GM18868 (cell line): ENCODE data around the gene PLEKHA6.
A peak's percentile ranks its signal among the peaks of the same experiment; 100 is the strongest.

Source experiments
- ATAC-seq: cut with Tn5 transposase; IDR thresholded peaks from one replicate; pipeline ENCODE4 v1.9.1; 2021; ENCODE audit warnings: mild to moderate bottlenecking, moderate library complexity; ENCODE audit not compliant: unreplicated experiment

PLEKHA6 gene

DNA sequence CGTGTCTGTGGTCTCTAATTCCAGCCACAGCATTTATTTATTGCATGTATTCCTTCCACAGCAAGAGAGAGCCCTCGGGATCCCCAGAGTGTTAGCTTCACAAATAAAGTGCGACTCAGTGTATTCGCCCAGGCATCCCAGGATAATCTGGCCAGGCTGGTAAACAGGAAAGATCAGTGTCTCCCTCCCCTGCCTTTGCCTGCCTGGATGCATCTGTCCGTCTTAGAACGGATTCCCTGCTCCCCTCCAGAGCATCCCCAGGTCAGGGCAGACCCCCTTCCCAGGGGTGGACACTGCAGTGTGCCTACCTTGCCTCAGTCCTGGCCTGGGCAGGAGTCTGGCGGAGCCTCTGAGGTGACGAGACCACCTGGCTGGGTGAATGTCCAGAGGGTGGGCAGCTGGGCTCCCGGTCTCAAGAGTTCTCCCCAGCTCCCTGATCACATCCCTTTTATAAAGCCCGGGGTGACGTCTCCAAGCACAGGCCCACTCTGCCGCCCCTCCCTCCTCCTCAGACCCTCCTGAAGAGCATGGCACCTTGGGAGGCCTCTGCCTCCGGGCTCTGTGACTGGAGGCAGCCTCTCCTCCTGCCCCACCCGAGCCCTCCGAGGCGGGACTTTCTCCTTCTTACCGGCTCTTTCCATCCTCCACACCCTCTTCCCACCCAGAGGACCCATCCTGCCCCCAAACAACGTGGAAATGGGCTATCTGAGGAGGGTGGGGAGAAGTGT is 163.5 kb downstream of the PLEKHA6 start, which contains the start of gene KISS1:
Gene KISS1, minus strand, starts transcription at position 424 of the 728 bp plus-strand sequence. CDS start 3,615 bp downstream, outside the sequence.
- no peak for ATAC-seq

DNA sequence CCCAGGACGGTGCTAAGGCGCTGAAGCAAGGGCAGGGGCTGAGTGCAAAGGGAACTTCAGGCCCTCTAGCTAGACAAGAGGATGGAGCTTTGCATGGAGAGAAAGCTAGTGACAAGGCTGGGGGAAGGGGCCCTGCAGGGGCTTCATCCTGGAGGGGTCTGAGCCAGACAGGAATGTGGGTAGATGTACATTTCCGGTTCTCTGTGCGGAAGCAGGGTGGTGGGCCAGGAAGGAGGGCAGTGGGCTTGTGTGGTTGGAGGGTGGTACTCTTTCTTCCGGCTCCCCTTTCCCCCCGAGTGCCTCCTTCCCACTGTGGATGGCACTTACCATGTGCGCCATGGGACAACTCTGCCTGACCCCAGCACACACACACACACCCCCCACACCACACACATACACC is 165.0 kb downstream of the PLEKHA6 start:
- no peak for ATAC-seq

DNA sequence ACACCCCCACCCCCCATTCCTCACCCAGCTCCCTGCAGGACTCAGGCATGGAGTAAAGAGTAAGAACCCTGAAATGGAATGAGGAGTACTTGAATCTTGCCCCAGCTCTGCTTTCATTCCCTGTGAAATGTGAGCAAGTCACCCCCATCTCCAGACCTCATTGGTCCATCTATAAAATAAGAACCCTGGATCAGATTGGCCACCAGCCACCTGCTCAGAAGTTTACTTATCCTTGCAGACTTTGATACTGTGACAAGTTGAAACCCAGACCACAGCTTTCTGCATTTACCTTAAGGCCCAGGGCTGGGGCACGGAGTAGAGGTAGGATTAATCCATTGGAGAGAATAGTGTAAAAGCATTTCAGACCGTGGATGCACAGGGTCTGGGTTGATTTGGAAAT is 165.6 kb downstream of the PLEKHA6 start:
- ATAC-seq, result no peak

DNA sequence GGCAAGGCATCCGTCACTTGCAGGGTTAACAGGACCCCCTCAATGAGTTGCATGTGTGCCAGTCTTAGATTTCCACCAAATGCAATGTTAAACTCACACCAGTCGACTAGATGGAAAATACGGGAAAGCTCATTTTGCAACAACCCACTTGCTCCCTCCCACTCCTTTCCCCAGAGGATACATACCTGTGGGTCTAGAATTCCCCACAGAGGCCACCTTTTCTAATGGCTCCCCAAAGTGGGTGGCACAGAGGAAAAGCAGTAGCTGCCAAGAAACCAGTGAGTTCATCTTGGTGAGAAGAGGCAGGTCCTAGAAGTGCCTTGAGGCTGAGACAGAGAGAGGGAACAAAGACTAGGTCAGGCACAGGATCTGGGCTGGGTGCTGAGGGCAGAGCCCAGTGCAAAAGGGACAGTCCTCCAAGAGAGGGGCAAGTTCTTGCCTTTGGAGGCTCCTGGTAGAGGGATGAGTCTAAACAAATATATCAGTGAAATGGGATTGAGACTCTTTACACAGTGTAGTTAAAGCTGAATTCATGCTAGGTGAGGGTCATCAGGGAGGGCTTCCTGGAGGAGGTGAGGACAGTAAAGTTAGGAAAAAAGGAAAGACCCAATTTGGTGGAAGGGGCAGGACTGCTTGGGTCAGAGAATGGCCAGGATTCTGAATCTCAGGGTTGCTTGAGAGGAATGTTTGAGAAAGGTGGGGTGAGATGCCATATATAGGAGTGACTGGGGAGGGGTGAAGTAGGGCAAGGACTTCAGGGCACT is 167.0 kb downstream of the PLEKHA6 start:
- no peak for ATAC-seq

DNA sequence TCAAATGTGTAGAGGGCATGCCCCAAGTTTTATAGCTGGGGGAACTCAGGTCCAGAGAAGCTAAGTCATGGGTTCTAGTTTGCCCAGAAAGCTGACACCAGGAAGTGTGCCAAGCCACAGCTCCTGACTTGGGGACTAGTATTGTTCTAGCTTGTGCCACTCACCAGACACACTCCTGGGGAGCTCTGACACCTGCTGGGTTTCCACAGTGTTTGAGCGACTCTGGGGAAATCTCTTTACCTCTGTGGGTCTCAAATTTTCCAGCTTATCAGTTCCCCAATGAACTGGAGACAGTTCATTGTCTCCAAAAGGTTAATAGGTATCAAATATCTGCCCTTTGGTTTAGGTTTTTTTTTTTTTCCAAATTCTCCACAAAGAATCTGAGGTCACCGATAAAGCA is 167.7 kb downstream of the PLEKHA6 start:
- no peak for ATAC-seq

DNA sequence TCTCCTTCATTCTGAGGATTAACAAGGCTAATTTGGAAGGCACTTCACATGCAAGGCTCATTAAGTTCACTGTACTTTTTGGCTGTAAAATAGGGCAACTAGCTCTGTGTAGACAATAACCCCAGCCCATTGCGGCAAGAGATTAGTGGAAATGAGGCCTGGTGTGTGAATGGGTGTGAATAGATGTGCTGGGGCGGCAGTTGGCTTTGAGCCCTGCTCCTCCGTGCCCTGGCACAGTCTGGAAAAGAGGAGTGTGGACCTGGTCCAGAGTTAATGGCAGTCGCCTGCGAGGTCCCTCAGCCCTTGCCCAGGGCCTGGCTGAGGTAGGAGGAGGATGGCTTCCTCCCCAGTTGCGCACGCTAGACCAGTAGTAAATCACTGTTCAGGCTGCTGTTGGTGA is 168.3 kb downstream of the PLEKHA6 start:
- ATAC-seq, result no peak

DNA sequence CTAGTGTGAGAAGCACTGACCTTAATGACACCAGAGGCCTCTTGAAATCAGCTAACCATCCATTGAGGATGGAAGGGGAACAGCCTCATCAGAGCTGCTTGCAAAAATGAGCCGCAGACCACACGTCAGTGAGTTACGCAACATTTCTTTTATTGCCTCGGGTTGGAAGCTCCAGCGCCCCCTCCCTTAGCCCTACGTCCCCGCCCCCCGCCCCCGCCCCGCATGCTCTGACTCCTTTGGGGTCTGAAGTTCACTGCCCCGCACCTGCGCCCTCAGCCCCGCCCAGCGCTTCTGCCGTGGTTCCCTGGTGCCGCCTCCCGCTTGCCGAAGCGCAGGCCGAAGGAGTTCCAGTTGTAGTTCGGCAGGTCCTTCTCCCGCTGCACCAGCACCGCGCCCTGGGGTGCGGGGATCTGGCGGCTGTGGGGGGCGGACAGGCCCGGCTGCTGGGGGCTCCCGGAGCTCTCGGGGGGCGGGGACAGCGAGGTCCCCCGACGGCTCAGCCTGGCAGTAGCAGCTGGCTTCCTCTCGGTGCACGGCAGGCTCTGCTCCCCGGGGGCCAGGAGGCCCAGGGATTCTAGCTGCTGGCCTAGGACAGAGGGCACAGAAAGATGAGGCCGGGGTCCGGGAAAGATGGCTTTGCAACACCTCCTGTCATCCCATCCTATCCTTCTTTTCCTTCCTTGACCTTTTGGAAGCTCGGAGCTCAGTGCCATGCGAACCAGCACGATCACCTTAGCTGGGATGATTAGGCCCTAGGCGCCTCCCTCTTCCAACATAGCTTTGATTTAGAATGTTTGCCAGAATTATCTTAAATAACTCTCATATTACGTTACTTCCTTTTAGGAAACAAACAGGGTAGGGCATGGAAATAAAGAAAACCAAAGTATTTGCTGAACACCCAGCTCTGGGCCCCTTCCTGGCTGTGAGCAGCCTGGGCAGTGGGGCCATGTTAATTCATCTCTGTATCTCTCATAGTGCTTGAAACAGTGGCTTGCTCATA is 169.2 kb downstream of the PLEKHA6 start:
- ATAC-seq, result no peak

DNA sequence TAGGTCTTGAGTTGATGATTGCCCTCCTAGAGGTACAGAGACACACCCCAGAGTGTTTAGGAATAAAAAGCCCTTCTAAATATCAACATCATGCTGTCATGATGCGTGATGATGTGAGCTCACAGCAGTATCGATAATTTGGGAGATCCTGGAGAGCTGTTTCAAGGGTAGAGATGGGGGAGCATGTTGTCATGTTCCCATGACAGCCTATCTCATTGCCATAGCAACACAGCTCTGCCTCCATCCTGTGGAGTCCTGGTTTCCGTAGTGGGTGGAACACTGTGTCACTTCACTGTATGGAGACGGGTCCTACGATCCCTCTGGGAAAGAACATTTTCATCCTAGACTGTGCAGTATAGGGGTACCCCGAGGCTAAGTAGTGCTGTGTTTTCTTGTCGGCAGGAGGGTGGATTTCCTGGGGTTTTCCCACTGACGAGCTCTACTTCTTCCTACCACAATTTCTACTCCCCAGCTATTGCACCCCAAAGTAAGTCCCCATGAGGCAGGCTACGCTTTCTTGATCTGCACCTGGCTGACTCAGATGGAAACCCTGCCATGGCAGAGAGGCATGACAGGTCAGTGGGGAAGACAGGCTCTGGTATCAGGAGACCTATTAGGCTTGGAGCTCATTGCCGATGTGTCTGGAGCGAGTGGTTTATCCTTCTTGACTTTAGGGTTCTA is 170.6 kb downstream of the PLEKHA6 start:
- ATAC-seq, result peak; percentile 60

DNA sequence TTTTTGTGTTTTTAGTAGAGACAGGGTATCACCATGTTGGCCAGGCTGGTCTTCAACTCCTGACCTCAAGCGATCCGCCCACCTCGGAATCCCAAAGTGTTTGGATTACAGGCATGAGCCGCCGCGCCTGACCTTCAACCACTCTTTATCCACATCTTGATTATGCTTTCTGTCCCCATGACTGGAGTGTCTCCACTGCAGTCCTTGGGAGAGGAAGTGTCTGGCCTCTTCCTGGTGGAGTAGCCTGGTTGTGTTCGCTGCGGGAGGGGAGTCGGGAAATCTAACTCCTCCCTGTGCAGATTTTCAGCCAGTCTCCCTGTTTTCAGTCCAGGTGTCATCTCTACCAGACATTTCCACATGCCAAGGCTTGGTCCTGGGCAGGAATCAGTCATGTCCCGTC is 173.1 kb downstream of the PLEKHA6 start:
- no peak for ATAC-seq

DNA sequence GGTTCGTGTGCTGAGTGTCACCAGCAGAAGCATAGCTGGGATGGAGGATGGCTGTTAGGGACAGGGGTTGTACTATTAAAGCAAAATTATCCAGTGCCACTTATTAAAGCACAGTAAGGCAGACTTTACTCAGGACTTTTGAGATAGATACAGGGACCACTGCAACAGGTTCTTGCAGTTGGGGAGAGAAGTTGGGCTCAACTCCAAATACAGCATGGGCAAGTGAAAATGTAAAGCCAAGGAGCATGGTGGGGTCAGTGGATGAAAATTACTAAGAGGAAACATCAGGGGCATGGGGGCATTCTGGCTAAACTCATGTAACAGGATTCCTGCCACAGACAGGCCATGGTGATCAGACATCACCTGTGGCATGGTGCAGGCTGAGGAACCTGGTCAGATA is 178.6 kb downstream of the PLEKHA6 start:
- no peak for ATAC-seq

DNA sequence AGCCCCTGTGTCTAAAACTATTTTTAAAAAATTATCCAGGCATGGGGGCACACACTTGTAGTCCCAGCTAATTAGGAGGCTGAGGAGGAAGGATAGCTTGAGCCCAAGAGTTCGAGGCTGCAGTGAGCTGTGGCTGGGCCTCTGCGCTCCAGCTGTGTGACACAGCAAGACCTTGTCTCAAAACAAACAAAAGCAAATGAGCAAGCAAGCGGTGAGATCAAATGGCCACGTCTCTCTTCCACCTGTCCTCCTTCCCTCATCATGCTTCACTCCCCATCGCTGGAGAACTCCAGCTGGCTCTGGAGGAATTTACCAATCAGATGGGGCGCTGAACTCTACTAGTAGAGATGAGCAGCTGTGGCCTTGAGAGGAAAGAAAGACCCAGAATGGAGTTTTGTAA is 179.6 kb downstream of the PLEKHA6 start:
- no peak for ATAC-seq

DNA sequence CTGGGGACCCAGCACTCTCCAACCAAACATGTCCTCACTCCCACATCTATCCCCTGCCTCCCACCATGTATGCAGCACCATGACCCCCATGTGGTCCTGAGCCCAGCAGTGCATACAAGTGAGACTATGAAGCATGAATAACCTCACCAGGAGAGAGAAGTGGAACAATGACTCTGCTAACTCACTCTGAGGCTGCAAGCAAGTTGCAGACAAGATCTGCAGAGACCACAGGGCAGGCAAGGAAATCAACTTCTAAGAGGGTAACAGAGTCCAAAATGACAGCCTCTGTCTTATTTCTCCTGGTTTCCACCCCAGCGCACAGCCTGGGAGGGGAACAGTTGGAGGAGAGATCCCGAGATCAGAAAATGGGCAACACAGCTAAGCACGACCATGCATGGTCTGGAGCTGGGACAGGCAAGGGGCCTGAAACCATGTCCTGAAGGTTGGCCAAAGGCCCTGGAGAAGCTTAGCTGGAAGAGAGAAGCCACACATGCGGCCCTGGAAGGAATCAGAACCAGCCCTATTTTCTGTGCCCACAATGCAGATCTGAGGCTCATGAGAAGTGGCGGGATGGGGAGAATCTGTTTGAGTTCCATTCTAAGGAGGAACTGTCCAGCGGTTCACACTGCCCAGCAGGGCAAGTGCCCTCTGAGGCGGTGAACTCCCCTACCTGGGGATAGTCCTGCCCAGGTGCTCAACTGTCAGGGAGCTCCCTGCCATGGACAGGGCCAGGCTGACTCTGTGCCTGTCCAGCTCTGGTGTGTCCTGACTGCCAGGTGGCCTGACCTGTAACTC is 181.0 kb downstream of the PLEKHA6 start:
- ATAC-seq, result no peak

DNA sequence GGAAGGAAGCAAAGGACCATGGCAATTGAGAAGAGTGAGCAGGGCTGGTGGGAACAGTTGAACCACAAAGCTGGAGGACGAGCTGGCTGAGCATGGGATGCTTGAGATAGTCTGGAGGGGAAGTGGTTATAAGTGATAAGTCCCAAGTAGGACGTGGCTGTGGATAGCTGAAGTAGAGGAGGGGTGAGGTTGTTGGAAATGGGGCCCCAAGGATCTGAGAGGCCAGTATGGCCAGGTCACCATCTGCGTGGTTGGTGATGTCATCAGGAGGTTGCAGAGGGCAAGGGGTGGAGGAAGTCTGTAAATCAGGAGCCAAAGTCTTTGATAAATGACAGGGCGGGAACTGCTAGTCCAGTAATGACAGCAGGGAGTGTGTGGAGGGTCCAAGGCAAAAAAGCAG is 182.6 kb downstream of the PLEKHA6 start:
- no peak for ATAC-seq

DNA sequence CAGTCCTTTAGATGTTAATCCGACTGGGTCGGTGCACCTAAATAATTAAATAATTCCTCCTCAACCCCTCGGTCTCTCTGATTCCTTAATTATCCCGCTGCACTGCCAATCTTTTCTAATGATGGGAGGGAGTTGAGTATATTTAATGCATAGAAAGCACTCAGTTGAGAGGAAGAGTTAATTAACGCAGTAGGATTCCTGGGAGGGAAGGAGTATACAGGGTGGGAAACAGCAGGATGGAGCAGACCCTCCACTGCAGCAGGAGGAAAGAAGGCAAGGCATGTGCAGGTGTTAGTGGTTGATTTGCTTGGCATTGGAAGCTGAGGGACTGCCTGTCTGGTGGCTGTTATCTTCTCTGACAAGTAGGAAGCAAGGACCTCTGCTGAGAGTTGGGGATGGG is 183.7 kb downstream of the PLEKHA6 start:
- no peak for ATAC-seq

DNA sequence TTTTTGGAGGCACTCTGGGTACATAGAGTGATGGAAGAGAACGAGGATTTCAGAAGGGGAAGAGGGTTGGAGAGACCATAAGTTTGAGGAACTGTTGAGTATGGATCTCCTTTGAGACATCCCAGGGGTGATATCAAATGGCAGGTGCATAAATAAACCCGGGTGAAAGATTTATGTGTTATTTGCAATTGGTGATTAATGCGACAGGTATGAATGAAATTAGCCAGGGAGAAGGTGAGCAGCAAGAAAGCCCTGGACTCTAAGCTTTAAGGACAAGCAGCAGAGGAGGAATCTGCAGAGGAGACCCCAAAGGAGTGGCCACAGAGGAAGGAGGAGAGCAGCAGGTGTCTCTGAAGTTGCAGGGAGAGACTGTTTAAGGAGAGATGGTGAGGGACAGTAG is 184.8 kb downstream of the PLEKHA6 start:
- ATAC-seq, result no peak

DNA sequence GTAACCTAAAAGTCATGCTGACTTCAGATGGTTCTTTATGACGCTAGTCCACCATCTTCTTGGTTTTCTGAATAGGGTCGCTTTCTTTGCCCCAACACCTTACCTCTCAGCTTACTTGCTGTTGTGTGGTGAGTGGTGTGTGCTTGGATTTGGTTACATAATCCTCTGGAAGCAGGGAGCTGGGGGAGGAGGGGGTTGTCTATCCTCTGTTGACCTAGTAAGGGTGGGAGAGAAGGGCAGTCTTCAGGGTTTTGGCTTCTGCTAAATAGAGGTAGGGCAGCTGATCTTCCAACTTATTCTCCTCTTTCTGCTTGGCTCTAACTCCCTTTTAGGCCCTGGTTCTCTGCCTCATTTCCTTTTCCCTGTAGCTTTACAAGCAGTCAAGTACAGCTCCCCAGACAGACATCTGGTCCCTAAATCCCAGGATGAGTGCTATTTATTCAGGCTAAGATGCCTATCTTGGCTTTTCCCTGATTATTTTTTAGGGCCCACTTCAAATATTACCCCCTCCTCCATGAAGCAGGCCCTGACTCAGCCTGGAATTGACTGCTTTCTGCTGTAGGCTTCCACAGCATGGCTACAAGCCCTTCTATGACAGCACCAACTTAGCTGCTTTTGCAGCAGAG is 187.2 kb downstream of the PLEKHA6 start:
- no peak for ATAC-seq

DNA sequence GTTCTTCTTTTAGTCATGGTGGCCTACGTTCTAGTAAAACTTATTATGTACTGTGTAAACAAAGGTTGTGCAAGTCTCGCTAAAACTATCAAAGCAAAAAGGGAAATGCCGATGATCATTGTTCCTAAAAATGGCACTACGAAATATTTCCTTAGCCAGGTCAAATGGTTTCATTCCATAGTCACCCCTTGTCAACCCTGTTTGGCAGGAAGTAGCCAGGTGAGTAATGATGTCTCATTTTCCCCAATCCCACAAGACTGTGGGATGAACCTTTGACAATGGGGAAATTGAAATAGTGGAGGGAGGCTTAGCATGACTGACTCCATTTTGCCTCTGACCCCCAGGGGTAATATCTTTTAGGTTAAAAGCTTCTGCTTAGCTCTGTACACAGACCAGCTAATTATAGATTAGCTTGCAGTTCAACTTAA is 188.0 kb downstream of the PLEKHA6 start:
- ATAC-seq, result no peak

DNA sequence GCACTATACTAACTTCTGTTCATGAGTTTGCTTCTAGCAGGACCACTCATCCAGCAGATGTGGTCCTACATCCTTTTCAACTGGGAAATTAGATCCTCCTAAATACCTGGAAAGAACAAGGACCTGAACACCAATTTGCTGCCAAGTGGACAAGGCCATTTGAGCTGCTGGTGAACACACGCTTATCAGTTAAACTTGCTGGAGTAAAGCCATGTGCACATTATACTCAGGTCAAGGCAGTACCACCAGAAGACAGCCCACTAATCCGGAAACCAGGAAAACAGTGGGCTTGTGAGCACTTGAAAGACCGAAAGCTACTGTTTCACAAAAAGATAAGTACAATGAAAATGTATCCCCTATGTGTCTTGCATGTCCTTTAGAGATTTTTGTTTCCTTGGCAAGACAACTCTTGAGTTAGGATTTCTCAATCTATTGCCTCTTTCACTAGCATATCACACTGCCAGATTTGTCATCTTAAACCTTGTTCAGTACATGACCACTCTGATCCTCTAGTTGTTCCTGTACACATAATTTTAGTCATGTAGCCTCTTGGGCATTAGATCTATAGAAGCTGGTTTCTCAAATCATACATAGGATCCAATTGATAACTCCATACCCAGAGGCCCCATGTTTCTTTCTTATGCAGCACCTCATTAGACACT is 189.1 kb downstream of the PLEKHA6 start:
- ATAC-seq, result no peak

DNA sequence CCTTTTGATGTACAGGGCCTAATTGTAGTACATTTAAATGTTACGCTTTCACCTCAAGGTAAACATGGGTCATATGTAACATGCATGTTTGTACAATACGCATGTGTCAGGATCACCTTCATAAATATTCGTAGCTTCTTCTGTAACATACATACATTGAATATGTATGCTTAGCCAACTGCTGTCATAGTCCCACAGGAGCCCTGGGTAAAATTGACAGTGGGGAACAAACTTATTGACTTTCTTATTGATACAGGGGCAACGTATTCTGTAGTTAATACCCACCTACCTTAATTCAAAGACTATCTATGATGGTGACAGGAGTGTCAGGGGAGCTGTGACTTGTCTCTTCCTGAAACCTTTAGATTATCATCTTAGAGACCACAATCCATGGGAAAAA is 189.9 kb downstream of the PLEKHA6 start:
- no peak for ATAC-seq
